NCI-H460 (cell line): ENCODE results near the gene CEND1. TPM values are rescaled to one million over a fixed set of nuclear protein-coding genes. Genes with fewer than 3 reads are reported as not detected.

Source experiments
- DNase-seq: peaks from one replicate; pipeline ENCODE4 v3.0.0-alpha.2; 2016; ENCODE audit warnings: low read depth; ENCODE audit errors: extremely low read depth
- total RNA-seq: library from RNA; depleted of rRNA; stranded (reverse); fragments of >200 nt; shearing (Covaris generic); gene quantifications from 2 replicates; pipeline ENCODE4 v1.2.3, GENCODE V29; 2014

The CEND1 gene
- total RNA-seq, 1 experiment from 2014 or later: not detected

DNA sequence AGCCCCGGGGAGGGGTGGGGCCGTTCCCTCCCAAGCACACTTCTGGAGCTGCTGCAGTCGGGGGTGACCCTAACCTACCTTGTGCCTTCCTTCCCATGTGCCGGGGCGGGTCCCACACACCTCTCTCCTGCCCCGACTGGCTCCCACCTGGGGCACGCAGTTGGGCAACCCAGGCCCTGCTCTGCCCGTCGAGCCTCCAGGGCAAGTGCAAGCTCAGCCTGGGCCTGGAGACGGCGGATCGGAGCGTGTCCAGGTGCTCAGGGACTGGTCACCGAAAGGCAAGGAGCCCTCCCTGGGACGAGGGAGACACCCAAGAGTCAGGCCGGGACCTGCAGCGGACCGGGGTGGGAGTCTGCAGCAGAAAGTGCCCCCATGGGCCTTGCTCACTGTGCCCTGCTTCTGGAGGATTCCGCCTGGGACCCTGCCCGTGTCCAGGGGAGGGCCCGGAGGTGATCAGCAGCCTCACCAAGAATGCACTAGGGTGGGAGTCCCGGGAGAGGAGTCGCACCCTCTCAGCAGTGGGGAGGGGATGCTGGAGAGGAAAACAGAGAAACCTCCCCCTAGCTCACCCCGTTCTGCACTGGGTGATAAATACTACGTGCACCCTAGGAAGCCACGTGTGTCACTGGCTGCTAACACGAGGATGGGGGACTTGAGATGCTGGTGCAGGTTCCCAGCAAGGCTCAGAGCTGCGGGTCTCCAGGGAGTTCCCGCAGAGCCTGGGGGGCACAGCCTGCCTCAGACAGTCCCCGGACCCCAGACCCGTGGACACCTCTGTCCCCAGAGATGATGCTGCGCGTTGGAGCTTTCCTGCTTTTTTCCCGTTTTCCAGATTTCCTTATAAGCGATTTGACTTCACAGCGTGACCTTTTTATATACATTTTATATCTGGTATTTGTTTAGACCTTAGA is 7.4 kb downstream of the CEND1 start:
- no peak for DNase-seq

DNA sequence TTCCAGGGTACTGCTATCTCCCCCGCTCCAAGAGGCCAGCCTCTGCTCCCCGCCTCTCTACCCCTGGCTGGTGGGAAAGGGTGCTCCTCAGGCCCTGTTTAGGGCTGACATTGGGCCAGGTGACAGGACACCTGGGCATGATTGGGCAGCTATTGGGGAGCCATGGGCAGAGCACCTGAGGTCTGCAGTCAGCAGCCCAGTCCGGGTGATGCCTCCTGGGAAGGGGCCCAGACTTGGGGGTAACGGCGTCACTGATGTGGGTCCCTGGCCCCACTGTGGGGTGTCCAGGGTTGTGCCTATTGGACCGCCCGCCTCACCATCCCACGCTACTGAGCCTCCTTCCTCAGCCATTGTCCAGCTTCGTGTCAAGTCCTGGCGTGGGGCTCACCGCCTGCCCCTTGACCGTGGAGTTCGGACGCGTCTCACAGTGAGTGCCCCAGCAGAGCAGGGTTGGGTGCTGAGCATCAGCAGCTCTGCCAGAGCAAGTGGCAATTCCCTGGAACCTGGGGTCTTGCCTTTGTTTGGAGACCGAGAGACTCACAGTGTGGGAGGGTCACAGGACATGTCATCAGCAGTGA is 9.8 kb downstream of the CEND1 start:
- no peak for DNase-seq

DNA sequence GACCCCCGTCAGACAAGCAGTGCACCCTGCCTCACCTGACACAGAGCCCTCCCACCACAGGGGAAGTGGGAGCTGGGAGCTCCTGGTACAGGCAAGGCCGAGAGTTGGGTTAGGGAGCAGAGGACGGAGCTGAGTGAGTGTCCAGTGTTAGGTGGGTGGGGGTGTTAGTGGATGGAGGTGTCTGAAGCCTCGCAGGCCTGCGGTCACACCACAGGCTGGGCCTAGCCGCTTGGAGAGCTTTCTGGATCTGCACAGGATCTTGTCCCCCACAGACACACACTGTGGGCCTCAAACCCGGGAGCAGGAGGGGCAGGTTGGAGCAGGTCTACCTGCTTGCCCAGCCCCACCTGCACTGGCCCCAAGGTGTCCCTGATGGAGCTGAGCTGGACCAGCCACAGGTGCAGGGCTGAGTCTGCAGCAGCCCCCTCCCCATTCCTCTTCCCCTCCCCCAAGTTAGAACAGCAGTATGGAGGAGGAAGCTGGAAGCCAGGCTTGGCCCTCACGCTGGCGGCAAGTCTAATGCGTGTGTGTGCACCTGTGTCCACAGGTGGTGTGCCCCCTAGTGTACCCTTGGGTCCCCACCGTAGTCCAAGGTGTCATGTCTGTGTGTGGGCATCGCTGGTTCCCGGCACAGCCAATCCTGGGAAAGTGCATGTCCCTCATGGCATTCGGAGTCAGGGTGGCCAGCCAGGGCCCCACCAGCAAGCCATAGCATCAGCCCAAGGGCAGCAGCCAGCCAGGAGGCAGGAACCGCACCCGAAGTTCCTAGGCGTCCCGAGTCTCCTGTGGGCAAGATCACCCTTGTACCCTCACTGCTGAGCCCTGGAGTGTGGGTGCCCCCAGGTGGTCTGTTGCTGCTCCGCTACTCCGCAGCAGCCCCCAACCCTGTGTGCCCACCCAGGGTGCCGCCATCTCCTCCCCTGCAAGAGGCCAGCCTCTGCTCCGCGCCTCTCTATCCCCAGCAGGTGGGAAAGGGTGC is 10.6 kb downstream of the CEND1 start:
- no peak for DNase-seq

DNA sequence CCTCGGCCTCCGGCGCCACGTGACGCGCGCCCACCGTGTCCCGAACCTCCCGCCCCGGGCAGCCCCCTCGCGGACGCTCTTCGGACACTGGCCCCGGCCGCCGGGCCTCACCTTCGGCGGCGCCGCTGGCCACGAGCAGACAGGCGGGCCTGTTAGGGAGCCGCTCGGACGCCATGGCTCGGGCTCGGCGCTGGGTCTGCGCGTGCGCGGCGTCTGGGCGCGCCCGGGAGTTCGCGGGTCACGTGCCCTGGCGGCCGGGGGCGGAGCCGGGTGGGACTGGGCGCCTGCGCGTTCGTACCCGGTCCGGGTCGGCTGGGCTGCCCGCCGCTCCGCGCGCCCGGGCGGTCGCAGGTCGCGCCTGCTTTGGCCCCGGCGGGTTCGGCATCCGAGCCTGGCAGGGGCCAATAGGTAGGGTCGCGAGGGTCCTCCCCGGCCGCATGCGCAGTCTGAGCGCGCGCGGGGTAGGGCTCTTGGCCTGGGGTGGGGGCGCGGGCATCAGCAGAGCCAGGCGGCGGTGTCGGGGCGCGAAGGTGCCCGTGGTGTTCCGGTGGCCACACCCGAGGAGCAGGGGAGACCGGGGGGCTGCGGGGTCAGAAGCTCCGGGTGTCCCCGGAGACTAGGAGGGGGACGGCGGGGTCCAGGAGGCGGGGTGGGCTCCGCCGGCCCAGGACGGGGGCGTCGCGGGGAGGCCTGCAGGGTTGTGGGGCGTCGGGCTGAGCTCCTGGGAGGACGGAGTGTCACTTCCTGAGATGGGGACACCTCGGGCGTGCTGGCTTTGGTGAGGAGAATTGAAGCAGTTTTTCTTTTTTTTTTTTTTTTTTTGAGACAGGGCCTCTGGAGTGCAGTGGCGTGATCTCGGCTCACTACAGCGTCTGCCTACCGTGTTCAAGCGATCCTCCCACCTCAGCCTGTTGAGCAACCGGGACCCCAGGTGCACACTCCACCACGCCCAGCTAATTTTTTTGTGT is 12.3 kb downstream of the CEND1 start, which contains the start of gene GATD1:
TSS of gene GATD1 (minus strand) at position 200 of the 968 bp plus-strand sequence. CDS start at position 175, 25 bp downstream.
- DNase-seq: peak; percentile 69

DNA sequence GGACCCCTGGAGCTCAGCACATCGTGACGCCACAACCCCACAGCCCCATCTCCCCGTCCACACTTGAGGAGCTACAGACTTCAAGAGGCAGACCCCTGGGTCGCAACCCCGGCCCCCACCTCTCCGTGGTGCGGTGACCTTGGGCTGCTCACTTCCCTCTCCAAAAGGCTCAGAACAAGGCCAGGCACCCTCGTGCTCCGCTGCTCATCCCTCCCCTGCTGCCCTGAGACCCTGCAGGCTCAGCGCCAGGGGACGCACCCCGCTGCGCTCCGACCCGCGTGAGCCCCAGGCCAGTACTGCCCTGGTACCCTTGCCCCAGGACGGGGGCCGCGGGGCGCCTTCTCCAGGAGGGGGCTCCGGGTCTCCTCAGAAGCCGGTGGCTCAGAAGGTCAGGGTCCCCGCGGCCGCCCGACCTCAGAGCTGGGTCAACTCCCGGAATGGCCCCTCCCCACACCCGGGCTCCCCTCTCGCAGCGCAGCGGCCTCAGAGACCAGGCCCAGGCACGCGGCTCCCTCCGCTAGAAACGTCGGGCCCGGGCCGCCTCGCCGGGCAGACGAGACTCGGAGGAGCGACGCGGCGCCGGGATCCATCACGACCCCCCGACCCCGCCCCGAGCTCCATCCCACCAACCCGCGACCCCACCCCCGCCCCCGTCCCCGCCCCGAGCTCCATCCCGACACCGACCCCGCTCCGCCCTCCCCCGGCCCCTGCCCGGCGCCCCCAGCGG is 13.2 kb downstream of the CEND1 start:
- no peak for DNase-seq

DNA sequence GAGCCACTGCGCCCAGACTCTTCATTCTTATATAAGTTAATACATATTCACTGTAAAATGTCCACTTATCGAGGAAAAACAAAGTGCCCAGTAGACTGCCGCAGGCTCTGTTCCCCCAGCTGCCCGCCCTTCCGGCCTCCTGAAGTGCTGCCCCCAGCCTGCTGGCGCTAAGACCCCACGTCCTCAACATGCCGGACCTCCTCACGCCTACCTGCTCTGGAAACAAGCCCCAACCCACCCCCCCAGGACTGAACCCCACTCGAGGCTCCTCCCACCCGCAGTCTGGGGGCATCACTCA is 13.7 kb downstream of the CEND1 start:
- no peak for DNase-seq

DNA sequence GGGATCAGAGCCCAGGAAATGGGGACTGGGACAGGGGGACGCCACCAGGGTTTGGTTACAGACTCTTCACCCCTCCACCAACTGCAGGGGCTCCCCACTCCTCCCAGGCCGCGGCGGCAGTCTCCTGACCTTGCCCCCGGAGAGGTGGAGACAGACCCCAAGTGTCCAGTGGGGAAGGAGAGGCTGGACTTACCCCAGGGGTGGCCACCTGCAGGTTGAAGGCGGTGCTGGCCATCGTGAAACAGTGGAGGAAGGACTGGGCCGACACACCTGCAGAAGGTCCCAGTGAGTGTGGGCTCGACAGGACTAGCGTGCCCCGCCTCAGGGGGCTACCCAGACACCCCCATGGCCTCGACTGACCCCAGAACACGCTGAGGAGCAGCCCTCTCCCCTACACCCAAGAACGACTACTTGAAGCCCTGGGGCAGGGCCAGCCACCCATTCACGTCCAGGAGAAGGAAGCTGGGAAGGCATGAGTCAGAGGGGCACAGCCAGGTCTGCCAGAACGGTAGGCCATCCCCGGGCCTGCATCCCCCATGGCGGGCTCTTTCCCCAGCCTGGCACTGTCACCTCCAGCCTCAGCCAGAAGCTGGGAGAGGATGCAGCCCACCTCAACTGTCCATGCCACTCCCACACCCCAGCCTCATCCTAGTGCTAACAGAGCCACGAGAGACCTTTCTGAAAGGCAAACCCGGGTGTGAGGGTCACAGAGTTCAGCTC is 14.9 kb downstream of the CEND1 start:
- DNase-seq: no peak

DNA sequence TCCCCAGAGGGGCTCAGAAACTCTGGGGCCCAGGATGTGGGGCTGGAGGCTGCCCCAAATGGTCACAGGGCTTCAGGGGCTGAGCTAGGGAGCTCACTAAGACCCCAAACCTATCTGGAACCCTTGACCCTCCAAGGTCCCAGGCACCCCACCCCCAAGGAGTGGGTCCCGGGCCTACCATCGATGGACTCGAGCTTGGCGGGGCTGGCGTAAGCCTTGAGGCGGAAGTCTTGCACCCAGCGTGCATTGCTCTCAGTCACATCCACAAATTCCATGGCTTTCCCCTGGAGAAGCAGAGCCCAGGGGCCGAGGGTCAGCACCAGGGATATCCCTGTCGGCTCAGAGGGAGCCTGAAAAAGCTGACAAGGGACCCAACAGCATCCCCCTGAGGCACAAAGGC is 16.1 kb downstream of the CEND1 start:
- DNase-seq: no peak

DNA sequence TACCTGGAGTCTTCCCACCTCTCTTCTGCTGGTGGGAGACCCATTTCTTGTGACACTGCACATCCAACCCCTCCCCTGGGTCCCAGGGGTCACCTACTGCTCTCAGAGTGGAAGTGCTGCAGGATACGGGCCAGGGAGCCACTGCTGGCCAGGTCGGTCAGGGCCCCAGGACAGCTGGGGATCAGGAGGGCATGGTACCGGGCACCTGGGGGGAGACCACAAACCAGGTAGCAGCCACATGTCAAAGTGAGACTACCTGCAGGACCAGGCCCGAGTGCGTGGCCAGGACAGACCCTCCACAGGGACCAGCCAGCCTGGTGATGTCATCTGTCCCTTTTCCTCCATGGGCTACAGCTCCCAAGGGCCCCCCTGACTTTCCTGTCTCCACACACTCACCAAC is 16.5 kb downstream of the CEND1 start:
- no peak for DNase-seq

DNA sequence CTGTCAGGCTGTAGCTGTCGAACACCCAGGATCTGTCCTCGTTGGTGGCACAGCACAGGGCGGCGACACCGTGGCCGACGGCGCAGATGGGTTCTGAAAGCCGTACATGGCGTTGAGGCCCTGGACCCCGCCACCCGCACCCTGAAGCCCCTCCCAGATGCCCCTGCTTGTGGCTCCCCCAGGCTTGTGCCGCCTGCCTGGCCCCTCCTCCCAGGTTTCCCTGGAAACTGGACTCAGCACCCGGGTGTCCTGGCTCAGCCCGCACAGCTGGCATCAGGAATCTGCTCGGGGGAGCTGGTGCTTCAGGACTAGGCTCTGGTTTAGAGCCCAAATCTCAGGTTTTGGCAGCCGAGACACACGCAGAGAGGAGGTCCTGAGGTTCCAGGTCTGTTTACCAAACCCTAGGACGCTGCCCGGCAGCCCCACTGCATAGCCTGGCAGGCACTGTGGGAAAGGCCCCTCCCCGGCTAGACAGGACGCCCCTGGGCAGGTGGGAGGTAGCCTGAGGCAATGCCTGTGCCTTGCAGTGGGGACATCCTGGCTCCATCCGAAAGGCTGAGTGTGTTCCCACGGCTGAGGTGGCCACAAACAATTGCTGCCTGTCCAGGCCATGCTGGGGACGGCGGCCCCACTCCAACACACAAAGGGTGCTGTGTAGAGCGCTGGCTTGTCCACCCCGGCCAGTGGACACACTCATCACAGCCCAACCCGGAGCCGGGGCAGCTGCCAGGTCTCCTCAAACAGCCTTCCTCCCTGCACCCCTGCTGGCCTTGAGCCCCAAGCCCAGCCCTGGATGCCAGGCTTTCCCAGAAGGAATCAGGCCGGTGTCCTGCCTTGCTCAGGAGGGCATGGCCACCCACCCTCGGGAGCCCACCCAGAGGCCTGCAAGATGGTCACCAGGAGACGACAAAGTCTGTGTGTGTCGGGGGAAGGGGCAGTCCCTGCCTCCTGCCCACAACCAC is 17.2 kb downstream of the CEND1 start:
- DNase-seq: no peak

DNA sequence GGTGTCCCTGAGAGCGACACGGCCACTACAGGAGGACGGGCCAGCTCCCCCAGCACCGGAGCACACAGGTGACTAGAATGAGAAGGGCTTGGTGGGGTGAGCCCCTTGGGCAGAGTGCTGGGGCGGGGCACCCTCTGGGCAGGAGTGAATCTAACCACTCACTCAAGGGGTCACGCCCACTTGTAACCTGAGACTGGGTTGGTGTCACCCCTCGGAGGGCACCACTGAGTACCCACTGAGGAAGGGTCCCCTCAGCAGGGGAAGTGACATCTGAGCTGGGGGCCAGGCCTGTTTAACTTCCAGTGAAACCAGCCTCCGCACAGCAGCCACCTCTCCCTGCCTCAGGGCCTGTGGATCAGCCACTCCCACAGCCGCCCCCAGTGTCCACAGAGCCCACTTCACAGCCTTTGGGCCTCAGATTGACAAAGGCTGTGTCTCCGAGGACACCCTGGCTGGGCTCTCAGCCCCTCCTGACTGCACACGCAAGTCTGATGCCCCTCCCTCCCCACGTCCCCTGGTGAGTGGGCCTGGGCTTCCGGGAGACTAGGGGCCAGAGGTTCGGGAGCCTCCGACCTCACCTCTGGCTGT is 18.2 kb downstream of the CEND1 start:
- DNase-seq: no peak

DNA sequence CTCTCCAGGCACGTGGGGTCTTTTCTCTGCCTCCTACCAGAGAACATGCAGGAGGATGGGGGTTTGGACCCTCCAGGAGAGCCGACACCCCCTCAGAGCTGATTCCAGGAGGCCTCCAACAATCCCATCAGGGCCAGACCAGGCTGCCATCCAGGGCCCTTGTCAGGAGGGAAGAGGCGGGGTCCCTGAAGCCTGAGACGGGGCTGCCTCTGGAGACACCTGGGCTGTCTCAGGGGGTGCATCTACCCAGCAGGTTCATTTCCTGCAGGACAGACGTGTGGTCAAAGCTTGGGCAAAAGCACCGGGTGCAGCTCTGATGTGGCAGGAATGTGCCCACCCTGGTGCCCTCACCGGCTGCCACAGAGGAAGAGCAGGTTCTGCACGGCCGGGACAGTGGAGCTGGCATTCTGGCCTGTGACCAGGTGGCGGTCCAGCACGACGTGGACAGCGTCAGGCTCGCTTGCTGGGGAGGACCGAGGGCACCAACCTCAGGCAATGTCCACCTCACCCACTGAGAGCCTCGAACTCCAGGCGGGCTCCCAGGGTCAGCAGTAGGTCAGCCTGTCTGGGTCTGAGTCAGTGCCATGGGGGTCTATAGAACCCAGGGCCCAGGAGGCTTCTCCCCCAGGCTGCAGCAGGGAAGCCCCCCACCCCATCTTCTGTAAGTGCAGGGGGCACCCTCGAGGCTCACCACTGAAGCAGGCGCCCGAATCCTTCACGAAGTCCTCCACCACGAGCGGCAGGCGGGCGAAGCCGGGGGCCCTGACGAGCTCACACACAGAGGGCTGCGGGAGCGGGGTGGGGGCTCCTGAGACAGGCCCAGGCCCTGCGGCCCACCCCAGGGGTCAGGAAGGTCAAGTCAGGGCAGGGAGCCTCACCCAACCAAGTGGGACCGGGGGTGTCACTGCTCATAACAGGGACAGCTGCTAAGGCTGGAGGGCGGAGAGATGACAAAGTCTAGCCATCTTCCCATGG is 19.0 kb downstream of the CEND1 start:
- no peak for DNase-seq

DNA sequence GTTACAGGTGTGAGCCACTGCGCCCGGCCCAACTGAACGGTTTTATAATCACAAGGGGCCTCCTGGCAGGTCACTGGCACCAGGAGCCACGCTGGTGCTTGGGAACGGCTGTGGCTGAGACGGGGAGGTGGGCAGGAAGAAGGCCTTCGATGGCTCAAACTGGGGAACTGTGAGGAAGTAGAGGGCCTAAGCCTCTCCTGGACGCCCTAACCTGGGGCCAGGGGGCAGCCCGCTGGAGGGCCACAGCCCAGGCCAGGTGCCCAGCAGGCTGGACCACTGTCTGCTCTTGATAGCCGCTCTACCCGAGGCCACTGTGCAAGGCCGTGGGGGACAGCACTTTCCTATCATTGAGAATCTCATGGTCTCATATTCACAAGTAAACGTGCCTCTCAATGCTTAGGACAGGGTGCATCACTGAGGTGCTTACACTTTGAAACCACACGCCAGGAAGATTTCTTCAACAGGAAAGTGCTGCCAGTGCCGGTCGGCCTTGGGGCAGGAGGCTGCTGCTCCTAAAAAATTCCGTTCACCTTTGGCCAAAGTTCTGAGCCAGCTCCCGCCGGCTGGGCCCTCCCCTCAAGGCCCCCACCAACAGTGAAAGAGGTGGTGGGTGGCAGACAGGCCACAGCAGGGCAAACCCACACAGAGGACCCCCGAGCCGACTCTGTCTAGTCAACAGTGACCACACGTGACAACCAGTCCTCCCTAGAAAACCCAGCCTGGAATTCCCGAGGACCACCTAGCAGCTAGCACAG is 19.8 kb downstream of the CEND1 start:
- no peak for DNase-seq

DNA sequence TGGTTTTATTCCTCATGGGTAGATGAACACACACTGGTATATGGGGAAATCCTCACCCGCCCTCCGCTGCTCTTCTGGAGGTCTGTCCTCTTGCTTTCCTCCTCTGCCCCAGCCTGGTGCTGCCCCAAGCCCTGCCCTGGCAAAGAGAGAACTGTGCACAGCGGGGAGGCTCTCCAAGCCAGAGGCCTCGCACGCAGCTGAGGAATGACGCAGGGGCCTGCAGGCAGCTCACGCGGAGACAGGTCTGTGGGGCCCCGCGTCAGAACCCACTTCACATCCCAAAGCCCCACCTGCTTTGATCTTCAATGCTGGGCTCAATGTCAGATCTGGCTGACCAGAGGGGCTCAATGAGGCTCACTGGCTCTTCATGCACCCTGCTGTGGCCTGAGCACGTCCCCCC is 22.7 kb downstream of the CEND1 start:
- no peak for DNase-seq

DNA sequence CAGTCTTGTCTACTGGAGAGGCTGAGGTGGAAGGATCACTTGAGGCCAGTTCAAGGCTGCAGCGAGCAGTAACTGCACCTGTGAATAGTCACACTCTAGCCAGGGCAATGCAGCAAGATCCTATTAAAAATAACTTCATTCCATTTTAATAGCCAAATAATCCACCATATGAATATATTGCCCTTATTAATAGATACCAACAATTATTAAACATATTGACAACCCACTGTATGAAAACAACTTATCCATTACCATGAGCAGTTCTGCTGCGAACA is 23.0 kb downstream of the CEND1 start:
- DNase-seq: no peak
